ENCODE measurements around the gene TRMT2A.

DNA sequence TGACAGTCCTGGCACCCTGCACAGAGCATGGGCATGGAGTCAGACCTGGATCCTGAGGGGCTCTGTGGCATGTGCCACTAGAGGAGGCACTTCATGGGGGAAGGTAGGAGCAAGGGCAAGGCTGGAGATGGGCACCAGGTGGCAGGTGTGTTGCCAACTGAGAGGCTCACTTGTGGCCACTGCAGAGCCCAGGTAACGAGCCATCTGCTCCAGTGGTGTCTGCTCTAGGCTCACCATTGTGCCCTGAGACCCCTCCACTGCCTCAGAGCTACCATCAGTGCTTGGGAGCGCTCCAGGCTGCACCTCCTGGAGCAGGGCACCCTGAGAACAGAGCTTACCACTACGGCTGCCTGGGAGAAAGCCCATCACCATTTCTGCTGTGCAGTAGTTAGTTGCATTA is 13.3 kb upstream of the TRMT2A start:
- TF ChIP-seq, protein P1, sequence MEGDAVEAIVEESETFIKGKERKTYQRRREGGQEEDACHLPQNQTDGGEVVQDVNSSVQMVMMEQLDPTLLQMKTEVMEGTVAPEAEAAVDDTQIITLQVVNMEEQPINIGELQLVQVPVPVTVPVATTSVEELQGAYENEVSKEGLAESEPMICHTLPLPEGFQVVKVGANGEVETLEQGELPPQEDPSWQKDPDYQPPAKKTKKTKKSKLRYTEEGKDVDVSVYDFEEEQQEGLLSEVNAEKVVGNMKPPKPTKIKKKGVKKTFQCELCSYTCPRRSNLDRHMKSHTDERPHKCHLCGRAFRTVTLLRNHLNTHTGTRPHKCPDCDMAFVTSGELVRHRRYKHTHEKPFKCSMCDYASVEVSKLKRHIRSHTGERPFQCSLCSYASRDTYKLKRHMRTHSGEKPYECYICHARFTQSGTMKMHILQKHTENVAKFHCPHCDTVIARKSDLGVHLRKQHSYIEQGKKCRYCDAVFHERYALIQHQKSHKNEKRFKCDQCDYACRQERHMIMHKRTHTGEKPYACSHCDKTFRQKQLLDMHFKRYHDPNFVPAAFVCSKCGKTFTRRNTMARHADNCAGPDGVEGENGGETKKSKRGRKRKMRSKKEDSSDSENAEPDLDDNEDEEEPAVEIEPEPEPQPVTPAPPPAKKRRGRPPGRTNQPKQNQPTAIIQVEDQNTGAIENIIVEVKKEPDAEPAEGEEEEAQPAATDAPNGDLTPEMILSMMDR (IDR thresholded peaks at IDR 0.05): no peak
- TF ChIP-seq, protein P2, sequence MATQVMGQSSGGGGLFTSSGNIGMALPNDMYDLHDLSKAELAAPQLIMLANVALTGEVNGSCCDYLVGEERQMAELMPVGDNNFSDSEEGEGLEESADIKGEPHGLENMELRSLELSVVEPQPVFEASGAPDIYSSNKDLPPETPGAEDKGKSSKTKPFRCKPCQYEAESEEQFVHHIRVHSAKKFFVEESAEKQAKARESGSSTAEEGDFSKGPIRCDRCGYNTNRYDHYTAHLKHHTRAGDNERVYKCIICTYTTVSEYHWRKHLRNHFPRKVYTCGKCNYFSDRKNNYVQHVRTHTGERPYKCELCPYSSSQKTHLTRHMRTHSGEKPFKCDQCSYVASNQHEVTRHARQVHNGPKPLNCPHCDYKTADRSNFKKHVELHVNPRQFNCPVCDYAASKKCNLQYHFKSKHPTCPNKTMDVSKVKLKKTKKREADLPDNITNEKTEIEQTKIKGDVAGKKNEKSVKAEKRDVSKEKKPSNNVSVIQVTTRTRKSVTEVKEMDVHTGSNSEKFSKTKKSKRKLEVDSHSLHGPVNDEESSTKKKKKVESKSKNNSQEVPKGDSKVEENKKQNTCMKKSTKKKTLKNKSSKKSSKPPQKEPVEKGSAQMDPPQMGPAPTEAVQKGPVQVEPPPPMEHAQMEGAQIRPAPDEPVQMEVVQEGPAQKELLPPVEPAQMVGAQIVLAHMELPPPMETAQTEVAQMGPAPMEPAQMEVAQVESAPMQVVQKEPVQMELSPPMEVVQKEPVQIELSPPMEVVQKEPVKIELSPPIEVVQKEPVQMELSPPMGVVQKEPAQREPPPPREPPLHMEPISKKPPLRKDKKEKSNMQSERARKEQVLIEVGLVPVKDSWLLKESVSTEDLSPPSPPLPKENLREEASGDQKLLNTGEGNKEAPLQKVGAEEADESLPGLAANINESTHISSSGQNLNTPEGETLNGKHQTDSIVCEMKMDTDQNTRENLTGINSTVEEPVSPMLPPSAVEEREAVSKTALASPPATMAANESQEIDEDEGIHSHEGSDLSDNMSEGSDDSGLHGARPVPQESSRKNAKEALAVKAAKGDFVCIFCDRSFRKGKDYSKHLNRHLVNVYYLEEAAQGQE (IDR thresholded peaks at IDR 0.05; ENCODE audit: low read depth, low read length): no peak
- TF ChIP-seq TCF12 (IDR thresholded peaks at IDR 0.05) (no peak), RXRA (IDR thresholded peaks at IDR 0.05; ENCODE audit: borderline replicate concordance, low read depth) (no peak), YY1 (IDR thresholded peaks at IDR 0.05; ENCODE audit: low read depth) (no peak), ELF1 (IDR thresholded peaks at IDR 0.05) (no peak), RAD21 (IDR thresholded peaks at IDR 0.05; ENCODE audit: low read length) (no peak), FOXM1 (IDR thresholded peaks at IDR 0.05; ENCODE audit: low read depth) (no peak), CHD2 (IDR thresholded peaks at IDR 0.05; ENCODE audit: low read length, partially characterized antibody) (no peak)
- TF ChIP-seq, protein P3, sequence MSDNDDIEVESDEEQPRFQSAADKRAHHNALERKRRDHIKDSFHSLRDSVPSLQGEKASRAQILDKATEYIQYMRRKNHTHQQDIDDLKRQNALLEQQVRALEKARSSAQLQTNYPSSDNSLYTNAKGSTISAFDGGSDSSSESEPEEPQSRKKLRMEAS (IDR thresholded peaks at IDR 0.05; ENCODE audit: low read depth): no peak
- TF ChIP-seq, protein P4, sequence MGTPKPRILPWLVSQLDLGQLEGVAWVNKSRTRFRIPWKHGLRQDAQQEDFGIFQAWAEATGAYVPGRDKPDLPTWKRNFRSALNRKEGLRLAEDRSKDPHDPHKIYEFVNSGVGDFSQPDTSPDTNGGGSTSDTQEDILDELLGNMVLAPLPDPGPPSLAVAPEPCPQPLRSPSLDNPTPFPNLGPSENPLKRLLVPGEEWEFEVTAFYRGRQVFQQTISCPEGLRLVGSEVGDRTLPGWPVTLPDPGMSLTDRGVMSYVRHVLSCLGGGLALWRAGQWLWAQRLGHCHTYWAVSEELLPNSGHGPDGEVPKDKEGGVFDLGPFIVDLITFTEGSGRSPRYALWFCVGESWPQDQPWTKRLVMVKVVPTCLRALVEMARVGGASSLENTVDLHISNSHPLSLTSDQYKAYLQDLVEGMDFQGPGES (IDR thresholded peaks at IDR 0.05; ENCODE audit: low read depth, low read length): no peak
- TF ChIP-seq, protein P5, sequence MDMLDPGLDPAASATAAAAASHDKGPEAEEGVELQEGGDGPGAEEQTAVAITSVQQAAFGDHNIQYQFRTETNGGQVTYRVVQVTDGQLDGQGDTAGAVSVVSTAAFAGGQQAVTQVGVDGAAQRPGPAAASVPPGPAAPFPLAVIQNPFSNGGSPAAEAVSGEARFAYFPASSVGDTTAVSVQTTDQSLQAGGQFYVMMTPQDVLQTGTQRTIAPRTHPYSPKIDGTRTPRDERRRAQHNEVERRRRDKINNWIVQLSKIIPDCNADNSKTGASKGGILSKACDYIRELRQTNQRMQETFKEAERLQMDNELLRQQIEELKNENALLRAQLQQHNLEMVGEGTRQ (IDR thresholded peaks at IDR 0.05; ENCODE audit: borderline replicate concordance, low read depth, low read length): no peak

All from SK-N-SH (cell line).